Cerebellar nuclear complex (tissue), 1 donor: ENCODE results near the gene NKX1-2.

Experiments used
- DNase-seq, 2 experiments: peaks; one replicate each; lab custom pipeline; 2025; lab: John Stamatoyannopoulos, UW

Gene NKX1-2

DNA sequence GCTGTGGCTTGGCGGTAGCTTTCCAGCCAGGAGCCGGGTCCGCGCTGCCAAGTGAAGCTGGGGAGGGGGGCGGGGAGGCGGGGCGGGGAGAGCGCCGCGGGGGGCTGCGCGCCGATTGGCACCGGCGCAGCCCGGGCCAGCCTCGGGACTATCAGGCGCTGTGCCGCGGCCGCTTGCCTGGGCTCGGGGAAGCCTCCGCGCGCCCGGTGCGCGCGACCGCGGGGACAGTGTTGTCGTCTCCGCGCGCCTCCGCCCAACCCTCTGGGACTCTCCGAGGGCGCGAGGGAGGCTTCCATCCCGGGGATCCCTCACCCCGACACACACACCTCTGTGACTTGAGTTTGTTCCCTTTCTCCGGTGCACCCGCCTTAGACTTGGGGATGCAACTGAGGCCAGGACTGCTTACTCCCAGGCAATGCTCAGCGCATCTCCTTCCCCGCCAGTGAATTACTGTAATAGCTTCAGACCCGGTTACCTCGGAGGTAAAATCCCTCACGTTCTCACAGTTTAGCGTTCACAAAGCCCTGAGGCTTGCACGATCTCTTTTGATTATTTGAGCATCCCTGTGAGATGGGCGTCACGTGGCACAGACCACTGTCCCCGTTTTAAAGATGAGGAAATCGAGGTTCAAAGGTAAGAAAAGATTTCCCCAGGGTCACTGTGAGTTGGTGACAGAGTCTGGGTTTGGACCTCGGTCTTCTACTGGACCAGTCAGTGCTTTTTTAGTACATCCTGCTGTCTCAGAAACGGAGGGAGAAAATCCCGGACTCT, at the start of gene NKX1-2:
Gene NKX1-2 (minus strand): TSS at position 24 of the 771 bp plus-strand sequence. CDS start 92 bp downstream, outside the sequence.
- DNase-seq = no peak

DNA sequence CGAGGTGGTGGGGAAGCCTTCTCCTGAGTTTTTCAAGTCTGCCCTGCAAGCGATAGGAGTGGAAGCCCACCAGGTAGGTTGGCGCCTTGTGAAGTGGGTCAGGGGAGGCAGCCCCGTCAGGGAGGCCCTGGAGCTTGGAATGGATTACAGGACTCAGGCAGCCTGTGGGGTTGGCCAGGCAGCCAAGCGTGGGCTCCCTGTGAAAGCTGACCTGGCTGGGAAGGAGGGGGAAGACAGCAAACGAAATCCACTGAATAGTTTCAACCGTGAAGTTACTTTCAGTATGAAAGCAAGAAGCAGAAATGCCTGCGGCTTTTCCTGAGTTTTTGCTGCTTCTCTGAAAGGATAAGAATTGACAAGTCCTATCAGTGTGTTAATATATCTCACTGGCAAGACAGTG, 48.2 kb upstream of the NKX1-2 start:
- no peak for DNase-seq

DNA sequence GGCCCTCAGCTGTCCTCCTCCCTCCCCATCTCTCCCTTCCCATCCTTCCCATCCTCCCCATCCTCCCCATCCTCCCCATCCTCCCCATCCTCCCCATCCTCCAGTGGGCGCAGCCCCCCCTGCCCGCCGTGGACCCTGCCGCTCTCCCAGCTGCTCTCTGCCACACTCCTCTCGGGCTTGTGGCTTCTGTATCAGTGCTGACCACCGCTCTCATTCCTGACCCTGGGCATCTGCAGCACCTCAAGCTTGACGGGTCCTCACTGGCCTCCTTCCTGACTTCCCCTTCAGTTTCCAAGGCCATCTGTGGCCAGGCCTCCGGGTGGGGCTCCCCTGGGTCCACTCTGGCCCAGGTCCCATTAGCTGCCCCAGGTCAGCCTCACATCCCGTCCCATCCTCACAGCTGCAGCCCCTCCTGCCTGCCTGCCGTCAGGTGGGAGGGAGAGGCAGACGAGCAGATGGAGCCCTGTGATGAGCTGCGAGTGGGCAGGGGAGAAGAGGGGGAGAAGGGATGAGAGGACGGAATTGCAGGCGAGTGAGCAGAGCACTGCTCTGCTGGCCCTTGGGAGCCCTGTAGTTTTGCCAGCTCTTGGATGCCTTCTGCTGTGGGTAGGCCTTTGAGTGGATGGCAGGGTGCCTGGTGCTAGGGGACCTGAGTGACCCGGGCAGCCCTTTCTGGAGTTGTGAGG, 47.5 kb upstream of the NKX1-2 start:
- DNase-seq = no peak

DNA sequence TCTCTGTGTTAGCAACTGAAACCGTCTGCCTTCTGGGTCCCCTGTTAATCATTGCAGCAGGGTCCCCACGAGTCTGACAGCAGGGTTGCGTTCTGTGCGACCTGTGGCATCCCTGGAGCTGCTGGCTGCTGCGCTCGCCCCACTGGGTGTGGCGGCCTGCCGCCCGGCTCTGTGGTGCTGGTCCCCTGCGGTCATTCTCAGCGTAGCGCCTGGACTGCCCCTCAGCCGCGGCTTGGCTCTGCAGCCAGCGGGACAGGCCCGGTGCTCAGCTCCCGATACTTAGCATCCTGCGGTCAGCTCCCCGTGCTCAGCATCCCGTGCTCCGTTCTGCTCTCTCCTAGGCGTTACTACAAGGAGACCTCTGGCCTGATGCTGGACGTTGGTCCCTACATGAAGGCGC, 46.8 kb upstream of the NKX1-2 start:
- no peak for DNase-seq

DNA sequence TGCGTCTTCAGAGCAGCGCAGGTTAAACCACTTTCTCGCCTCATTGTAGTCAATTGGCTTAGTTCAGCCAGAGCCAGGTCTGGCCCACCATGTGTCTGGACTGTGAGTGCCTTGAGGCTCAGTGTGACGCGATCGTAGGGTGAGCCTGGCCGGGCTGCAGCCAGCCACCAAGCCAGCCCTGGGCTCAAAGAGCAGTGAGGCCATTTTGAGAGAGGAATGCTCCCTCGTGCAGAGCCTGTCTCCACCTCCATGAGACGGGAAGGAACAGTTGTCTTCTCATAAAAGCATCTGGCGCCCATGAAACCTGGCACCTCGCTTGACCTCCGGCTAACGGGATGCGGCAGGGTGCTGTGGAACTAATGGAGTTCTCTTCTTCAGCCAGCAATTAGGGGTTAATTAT, 46.3 kb upstream of the NKX1-2 start:
- no peak for DNase-seq

DNA sequence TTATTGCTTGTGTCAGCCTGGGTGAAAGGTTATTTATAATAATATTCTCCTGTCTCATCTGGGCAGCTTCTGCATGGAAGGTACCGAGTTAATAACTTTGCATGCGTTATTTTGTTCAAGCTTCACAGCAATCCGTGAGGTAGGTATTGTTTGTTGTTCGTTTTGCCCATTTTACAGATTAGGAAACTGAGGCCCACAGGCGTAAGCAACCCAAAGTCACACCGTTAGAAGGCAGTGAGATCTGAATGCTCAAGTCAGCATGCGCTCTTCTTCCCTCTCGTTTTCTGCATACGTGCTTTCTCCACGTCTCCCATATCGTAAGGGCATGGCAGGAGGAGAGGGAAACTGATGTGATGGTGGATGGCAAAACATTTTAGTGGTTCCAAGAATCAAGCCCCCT, 45.9 kb upstream of the NKX1-2 start:
- no peak for DNase-seq

DNA sequence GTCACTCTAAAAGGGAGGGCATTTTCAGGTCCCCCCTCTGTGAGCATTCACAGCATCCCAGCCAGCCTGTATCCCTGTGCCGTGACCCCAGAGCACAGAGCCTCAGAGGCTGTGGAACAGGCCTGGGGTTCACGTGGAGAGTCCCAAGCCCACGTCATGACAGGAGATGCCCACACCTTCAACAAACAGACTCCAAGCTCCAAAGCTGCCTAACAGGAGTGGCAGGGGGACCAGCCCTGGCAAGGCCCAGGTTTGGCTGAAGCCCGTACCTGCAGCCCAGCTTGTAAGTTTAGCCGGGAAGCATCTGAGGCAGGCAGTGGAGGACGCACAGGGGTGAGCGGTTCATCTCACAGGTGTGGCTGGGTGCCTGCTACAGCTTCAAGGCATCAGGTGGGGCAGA, 45.3 kb upstream of the NKX1-2 start:
- no peak for DNase-seq

DNA sequence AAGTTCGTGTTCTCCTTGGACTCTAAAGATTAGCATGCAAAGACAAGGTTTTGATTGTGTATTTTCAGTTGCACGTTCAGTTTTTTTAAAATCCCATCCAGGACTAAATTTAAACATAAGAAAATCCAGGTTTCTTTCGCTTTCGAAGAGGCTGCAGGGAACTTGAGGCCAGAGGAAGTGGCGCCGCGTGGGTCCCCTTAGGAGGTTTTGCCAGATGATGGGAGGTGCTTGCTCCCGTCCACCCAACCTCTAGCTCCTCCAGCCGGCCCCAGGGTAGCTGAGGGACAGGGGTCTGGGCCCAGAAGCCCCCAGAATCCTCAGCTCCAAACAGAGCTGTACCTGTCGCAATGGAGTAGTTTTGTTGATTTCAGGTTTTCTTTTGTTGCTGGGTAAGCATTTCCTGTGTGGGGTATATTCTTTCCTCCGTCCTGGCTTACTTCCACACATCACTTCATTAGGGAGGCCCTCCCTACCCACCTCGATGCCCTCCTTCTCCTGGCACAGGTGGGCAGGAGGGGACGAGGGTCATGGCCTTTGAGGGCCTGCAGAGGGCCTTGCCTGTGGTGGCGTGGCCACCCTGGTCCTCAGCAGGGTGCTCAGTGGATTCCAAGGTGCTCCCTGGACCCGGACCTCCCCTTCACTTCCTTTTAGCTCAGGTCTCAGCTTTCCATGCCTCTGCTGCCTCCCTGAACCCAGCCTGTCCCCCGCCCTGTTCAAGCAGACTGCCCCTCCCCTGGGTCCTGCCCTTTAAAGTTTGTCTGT, 44.4 kb upstream of the NKX1-2 start:
- no peak for DNase-seq

DNA sequence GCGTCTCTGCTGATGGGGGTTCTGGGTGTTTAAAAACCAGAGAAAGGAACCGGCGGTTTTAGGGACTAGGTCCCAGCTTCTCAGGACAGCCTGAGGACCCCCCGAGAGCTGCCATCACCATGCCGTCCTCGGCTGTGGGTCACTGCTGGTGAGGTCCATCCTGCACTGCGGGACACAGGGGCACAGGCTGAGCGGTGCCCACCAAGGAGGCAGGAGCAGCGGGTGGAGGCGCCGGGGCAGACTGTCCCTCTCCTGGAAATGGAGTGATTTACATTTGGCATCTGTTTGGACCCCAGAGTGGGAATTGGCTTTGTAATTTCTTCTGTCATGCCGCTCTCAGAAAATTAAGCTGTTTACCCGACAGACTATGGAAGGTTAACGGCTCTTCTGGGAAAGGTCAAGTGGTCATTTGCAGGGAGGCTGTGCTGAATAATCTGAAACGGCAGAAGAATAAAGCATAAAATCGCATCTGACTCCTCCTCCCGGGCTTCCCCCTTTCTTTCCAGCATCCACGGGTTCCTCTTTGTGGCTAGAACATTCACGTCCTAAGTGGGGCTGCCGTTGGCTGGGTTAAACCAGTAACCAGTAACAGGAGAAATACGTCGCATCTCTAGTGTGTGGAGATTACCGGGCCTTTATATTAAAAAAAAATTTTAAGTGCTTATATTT, 43.5 kb upstream of the NKX1-2 start:
- no peak for DNase-seq

DNA sequence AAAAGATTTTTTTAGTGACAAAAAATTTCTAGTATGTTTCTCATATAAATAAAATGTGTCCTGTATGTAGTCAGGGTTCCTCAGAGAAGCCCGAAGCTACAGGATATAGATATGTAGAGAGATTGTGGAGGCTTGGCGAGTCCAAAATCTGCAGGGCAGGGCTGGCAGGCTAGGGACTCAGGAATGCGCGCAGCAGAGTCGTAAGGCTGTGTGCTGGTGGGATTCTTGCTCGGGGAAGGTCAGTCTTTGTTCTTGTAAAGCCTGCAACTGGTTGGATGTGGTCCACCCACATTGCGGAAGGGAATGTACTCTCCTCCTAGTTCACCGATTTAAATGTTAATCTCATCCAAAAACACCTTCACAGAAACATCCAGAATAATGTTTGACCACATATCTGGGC, 42.4 kb upstream of the NKX1-2 start:
- no peak for DNase-seq

DNA sequence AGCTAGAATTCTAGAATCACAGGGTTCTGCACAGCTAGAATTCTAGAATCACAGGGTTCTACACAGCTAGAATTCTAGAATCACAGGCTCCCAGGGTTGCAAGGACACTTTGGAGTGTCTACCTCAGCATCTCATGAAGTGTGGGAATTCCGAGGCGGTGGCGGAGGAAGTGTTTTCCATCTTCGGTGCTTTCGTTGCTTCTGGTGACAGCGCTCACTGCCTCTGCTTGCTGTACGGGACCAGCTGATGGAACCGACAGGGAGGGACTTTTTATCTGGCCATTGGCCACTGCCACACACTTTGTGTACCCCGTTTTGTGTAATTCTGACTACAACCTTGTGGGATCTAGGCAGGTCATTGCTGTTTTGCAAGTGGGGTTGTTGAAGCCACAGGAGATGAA, 41.3 kb upstream of the NKX1-2 start:
- DNase-seq = no peak

DNA sequence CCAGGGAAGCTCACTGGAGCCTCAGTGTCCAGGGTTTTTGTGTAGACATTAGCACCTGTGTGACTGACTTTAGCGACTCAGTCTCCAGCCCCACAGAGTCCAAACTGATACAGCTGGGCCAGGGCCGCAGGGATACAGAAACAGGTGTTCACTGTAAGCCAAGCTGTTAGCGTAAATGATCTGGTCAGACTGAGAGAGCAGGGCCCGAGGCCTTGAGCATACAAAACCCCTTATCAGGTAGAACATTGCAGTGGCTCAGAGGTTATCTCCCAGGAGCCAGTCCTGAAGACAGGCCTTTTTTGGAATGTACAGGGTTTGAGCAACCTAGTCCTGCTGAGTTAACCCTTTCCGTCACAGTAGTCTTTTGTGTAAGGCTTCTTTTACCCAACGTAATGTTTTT, 36.8 kb upstream of the NKX1-2 start:
- no peak for DNase-seq

DNA sequence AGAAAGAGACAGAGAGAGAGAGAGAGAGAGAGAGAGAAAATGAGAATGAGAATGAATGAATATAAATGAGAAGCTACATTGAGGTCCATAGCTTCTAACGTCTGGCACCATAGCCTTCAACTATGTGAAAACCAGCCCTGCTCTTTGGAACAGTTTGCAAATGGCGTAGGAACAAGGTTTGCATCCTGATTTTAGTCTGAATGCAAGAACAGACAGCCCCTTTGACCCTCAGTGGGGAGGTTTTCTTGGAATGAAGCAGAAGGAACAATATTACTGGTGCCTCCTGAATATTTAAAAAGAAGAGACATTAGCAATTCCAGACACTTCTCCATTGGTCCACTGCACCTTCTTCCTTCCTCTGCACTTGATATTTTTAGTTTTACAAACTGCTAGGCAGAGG, 34.8 kb upstream of the NKX1-2 start:
- no peak for DNase-seq

DNA sequence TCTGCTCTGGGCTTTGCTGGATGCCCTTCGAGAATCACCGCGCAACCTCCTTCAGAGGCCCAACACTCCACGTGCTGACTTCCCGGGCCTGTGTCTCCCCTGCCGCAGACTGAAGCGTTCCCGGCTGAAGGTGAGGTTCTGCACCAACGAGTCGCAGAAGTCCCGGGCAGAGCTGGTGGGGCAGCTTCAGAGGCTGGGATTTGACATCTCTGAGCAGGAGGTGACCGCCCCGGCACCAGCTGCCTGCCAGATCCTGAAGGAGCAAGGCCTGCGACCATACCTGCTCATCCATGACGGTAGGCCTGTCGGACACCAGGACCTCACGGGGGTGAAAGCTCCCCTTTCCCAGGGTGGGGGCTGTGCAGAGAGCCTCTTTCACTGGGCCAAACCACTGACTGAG, 34.2 kb upstream of the NKX1-2 start:
- no peak for DNase-seq

DNA sequence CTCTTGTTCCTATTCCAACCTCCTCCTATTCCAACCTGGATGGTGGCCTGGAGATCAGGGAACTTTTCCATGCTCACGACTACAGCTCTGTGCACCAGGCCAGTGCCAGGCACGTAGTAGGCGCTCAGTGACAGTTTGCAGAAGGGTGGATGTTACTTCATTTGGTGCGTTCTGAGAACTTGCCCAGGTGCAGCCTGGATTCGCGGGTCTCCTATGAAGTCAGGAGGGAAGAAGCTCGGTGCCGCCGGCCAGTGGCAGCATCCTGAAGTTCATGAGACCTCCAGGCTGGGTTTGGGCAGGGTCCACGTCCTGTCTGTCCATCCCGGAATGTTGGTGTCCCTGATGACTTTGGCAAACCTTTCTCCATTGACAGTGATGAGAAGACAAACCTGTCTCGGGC, 33.0 kb upstream of the NKX1-2 start:
- no peak for DNase-seq

DNA sequence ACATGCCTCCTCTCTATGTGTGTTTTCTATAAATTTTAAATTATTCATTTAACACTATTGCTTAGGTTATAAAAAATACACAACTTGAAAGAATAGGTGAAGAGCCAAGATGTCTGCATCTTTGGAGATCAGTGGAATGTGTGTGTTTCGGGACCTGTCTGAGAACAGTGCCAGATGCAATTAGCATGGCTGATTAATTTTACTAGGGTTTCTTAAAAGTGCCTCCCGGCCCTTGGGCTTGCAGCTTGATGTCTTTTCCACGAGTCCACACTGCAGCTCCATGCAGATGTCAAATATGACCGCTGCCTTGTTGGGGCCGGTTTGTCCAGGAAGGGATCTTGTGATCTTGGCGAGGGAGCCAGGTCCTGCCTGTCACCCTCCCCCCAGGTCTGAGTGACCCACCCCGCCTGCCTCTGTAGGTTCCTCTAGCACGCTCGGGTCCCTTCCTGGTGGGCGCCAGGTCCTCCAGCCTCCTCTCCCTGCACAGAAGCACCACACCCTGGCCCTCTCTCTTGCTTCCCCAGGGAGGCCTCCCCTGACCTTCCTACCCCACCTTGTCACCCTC, 32.5 kb upstream of the NKX1-2 start:
- no peak for DNase-seq

DNA sequence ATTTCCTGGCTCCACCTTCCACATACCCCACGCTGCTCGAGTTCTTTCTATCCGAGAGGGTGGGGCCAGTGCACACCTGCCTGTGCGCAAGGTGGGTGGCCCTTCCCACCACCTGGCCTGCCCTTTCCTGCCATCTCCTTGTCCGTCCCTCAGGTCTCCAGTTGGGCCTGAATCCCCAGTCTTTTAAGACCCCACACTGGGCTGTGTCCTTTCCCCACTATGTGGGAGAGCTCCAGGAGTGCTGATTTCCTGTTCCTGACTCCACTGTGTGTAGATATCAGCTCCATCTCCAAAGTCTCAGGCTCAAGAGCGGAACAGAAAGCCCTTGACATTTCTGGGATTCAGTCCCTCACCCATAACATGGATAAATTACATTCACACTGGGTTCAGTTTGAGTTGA, 31.9 kb upstream of the NKX1-2 start:
- no peak for DNase-seq

DNA sequence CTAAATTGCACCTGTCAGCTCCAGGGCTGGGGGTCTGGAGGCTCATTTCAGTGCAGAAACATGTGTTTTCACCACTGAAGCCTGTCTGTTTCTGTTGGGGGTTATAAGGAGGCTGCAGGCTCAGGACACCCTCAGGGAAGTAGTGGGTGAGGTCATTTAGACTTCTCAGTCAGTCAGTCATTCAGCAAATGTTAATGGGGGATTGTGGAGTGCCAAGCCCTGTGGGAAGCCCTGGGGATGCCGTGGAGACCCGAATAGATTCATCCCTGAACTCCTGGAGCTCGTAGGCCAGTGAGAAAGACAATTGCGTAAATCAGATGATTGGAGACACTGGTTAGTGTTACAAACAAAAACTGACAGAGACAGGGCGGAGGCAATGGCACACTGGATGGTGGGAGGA, 31.0 kb upstream of the NKX1-2 start:
- DNase-seq = no peak

DNA sequence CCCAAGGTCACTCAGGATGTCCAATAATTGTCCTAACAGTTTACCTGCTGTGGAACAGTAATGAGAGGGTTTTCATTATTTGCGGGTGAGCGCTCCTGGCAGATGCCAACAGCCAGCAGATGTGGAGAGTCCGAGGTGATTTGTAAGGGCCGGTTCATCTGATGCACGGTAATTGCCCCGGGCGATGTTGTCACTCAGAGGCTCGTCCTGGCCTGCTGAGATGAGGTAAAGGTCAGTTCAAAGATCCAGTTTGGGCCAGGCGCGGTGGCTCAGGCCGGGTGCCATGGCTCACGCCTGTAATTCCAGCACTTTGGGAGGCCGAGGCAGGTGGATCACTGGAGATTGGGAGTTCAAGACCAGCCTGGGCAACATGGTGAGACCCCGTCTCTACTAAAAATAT, 28.7 kb upstream of the NKX1-2 start:
- no peak for DNase-seq

DNA sequence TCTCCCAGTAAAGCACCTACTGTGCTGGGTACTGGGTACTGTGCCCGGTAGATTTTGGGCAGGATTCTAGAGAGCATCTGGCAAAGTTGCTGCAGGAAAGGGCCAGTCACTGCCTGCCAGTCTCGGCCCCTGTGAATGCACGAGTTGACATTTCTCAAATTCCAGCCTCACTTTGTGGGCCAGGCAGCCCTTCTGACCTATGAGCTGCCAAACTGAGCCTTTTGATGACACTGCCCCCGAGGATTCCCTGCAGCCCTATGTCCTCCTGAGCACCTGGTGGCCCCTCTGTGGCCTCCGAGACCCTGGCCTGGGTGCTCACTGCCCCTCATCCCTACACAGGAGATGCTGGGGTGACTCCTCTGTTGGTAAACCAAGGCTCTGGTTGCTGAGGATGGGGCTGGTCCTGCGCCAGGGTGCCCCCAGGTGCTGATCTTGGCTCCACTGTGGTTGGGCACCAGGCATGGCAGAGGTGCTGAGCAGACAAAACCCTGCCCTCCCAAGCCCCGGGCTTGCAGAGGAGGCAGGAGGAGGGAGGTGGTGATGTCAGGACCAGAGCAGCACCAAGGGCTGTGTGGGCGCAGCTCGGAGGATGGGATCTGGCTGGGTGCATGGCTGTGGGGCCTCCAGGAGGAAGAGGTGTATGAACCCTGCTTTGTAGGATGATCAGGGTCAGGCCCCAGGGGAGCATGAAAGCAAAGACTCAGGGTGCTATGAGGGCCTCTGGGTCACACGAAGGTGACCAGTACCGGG, 28.0 kb upstream of the NKX1-2 start:
- DNase-seq = no peak

DNA sequence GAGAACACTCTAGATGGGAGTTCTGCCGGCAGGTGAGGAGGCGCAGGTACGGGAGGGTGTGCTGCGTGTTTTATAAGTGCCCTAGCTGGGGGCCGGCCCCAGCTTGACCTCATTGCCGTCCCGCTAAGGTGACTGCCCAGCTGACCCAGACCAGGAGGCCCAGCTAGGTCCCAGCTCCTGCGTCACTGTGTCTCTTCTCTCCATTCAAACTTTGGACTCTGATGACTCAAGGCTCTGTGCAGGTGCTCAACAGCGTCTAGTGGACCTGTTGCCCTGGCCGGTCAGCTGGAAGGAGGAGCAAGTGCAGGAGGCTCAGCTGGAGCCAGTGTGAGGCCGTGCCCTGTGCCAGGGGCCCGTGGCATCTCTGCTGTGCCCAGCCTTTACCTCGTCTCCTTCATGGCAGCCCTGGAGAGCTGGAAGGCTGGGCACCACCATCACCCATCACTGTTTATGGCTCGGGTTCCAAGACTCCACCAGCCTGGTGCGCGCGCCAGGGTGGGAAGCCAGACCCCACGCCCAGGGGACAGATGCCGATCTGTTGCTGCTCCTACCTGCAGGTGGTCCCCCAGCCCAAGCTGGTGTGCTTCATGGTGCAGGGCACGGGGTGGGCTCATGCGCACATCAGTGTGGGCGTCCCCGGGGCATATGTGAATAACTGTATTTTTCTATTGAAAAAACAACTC, 26.3 kb upstream of the NKX1-2 start:
- DNase-seq = no peak
